CD4-positive, alpha-beta T cell treated with Interleukin-17A for 4 hours (primary cell): ENCODE data around the gene IL36RN.

Experiments
- DNase-seq: peaks from one replicate; pipeline ENCODE4 v3.0.0-alpha.2; 2020; ENCODE audit warnings: mixed read lengths

Gene IL36RN

DNA sequence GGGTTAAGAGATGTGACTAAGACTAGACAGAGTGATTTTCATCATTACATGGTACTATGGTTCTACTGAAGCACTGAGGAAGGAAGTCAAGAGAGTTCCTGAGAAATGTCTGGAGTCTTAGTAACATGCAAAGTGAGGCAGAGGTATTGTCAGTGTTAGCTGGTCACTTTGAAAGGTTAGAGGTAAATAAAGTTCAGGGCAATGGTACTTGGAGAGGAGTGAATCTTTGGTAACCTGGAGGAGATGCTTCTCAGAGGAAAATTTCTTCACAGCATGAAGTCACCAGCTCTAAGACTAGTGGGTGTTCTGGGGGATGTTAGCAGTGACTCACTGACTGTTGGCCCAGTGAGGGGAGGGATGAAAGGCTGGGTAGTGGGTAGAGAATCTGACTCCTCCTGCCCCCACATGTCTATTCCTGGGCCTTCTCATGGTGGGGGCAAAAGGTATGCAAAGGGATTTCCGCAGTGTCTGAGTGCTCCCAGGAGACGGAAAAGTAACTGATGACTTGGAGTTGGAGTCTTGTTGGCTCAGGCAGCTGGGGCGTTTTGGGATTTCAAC lies 45.1 kb downstream of the IL36RN start:
- DNase-seq: no peak

DNA sequence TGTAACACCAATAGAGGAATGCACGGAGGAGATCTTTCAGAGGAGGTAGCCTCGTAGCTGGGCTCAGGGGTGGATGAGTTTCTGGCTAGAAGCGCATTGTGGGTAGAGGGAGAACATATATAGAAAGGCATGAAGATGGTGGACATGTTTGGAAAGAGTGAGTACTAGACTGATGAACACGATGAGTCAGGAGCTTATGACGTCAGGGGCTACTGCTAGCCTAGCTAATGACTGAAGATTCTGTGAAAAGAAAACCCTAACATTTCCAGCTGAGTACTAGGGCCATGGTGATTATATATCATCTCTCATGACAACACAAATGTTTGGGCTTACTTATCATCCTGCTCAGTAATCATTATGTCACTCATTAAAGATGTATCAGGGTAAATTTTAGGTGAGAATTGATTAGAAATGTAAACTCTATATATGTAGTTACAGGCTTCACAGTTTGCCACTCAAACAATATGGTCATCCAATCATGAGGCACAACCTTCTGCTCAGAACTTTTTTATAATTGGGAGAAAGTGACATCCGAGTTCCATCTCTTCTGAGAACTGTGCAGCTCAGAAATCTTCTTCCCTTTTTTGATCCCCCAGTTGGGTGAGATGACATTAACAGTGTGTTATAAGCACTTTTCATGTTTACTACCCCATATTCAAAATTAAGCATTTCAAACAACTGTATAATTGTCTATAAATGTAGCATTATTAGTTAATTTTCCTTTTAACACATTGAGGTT lies 46.2 kb downstream of the IL36RN start:
- DNase-seq: no peak

DNA sequence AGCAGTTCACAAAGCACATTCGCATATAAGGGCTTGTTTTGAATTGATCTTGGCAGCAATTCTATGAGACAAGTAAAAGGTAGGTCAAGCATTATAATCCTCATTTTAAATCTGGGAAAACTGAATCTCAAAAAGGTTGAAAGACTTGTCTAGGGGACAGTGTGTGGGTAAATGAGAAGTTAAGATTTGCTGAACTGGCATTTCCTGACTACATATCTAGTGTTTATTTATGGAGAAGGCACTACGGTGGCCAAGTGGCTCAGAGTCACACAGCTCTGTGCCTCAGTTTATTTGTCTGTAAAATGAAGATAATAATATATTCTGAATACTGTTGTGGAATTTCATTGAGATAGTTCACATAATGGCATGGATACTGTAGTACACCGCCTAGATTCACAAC lies 52.1 kb downstream of the IL36RN start:
- no peak for DNase-seq

DNA sequence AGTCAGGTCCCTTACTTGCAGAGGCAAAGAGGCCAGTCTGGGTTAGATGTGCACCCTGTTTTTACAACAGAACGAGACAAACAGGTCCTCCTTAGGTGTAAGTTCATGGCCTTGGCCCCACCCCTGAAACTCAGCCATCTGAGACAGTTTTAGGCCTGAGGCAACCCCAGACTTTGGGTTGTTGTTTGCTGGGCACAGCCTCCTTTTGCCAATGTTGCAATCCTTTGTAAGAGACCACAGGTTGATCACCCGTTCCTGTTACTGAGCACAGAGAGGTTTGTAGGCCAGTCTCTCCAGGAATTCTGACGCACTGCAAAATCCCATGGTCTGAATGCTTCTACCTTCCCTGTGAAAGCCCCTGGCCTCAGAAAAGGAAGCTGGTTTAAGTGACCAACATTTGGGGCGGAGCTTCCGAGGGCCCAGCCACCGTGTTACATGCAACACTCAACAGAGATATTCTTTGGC lies 52.9 kb downstream of the IL36RN start:
- DNase-seq: no peak

DNA sequence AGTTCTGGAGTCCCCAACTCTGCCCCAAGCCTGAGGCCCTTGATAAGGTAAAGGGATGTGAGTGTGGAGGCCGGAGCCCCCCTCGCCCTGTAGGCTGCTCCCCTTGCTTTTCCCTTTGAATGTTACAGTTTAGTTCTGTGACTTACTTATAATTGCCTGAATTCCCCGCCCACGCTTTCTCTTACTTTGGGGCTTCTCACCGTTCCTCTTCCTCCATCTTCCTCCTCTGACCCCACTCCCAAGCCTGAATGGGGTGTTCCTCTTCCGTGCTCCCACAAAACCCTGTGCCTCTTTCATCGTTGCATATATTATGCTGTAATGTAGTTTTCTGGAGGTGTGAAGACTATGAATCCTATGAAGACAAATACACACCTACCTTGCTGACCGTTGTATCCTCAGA lies 53.4 kb downstream of the IL36RN start:
- no peak for DNase-seq

DNA sequence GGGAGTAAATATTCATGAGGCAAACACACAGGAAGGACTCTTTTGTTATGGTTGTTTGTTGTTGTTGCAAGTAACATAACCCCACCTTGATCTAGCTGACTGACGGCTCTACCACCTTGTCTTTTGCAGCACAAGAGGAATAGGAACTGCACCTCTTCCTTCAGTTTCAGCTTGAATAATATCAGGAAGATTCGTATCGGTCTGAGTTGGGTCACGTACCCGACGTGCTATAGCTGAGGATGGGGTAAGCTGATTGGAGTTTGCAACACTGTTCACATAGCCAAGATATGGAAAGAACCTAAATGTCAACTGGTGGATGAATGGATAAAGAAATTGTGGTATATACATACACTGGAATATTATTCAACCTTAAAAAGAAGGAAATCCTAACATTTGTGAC lies 53.9 kb downstream of the IL36RN start:
- no peak for DNase-seq

DNA sequence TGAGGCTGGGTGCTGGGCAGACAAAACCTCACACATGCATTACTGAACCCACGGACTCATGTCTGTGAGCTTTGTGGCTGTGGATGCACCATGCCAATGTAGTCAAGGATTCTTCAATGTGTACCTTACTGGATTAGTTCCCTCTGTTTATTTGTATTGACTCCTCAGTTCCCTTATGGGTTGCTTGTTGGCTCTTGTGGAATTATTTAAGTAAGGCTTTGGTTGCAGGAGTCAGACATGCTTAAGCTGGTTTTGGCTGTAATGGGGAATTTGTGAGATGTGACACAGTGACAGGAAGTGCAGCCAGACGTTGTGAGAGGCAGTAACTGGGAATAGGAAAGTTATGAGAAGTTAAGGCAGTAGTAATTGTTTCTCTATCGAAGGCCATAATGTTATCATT lies 54.8 kb downstream of the IL36RN start:
- no peak for DNase-seq
